ENCODE measurements around the gene CADM3. TPM values are rescaled to one million over a fixed set of nuclear protein-coding genes. Genes with fewer than 3 reads are reported as not detected.

The CADM3 gene
- total and polyA plus RNA-seq, 2 donors (not counting 3 experiments of a cell fraction or from before 2014, with no cell fraction given), result 2.7 to 6.0 TPM

- H3K4me3 ChIP-seq (replicated peaks in 1 of 3; ENCODE audit: insufficient read depth in 1 of 3, low read depth in 1 of 3, low read length in 3 of 3), result no peak overlapping the region
- H3K4me2 ChIP-seq (ENCODE audit: insufficient read depth, low read length), result no peak overlapping the region
- H3K79me2 ChIP-seq (ENCODE audit: control insufficient read depth, insufficient read depth, low read length), result no peaks in the 10 kb centered on the region
- H3K9me3 ChIP-seq (replicated peaks; ENCODE audit: control insufficient read depth, insufficient read depth, low read length), result no peaks in the 10 kb centered on the region
- BruUV-seq (replicated peaks), result no TSS peak
- H3K9me1 ChIP-seq (replicated peaks; ENCODE audit: control insufficient read depth, extremely low read depth, insufficient read depth, low read length), result no peaks in the 10 kb centered on the region
- ChIA-PET POLR2A (no interaction called here), CTCF (interaction anchor here (1.0 to 1.8 kb wide), 5 partner anchors 9 to 591 kb away, joined by 3 to 10 read pairs (median 8); partner anchors contain the start of gene DUSP23)
- intact Hi-C loops (cut with micrococcal nuclease) (no loop called here), dilution Hi-C loops (cut with MboI; ENCODE audit: extremely low pct_ligation_motif_present, low sequenced_read_pairs) (no loop called here)
- H3K4me1 ChIP-seq (ENCODE audit: control insufficient read depth, extremely low read depth, insufficient read depth, low read length), result peaks cover 12% of the 10 kb centered on the region
- TF ChIP-seq FOS (IDR thresholded peaks at IDR 0.05; ENCODE audit: borderline replicate concordance, insufficient read depth, low read length), result no peak
- no peak for TF ChIP-seq JUN (IDR thresholded peaks at IDR 0.05; ENCODE audit: borderline replicate concordance, insufficient read depth, insufficient read length, low read depth)
- TF ChIP-seq EZH2 (IDR thresholded peaks at IDR 0.05; ENCODE audit: borderline replicate concordance, low read depth, low read length, severe bottlenecking), result no peak
- no peak for TF ChIP-seq MYC (IDR thresholded peaks at IDR 0.05; ENCODE audit: low read depth, low read length)
- no peak for TF ChIP-seq POLR2A (IDR thresholded peaks at IDR 0.05; ENCODE audit: low read depth, low read length)
- no peak for TF ChIP-seq CTCF (IDR thresholded peaks at IDR 0.05; ENCODE audit: extremely low read depth in 1 of 2, insufficient read depth in 1 of 2, low read depth in 1 of 2, low read length in 2 of 2)
- no peak for TF ChIP-seq POLR2AphosphoS5 (IDR thresholded peaks at IDR 0.05; ENCODE audit: insufficient read depth, low read depth, low read length)
- no peak for TF ChIP-seq MAX (IDR thresholded peaks at IDR 0.05; ENCODE audit: insufficient read depth, insufficient read length)
- TF ChIP-seq GATA2 (IDR thresholded peaks at IDR 0.05; ENCODE audit: insufficient read depth, insufficient read length, low read depth, low read length), result no peak
- no peak overlapping the region for H3K9ac ChIP-seq (replicated peaks; ENCODE audit: extremely low read depth, insufficient read depth, low read length)
- H2AFZ ChIP-seq (ENCODE audit: low read depth, low read length), result no peak overlapping the region
- H3K36me3 ChIP-seq (ENCODE audit: control insufficient read depth in 2 of 2, extremely low read depth in 1 of 2, insufficient read depth in 2 of 2, low read length in 2 of 2), result no peaks in the 10 kb centered on the region
- H3K27me3 ChIP-seq (ENCODE audit: control insufficient read depth in 2 of 2, insufficient read depth in 2 of 2, low read length in 2 of 2), result peaks cover 0 to 2% of the 10 kb centered on the region in 2 experiments
- no peak overlapping the region for H3K27ac ChIP-seq (ENCODE audit: insufficient read depth, low read depth, low read length)
- FAIRE-seq (no peak), DNase-seq (ENCODE audit: low read depth, low spot score) (no peak)
- no peaks in the 10 kb centered on the region for H4K20me1 ChIP-seq (replicated peaks; ENCODE audit: control insufficient read depth, extremely low read depth, insufficient read depth, low read length)
These were observed 35.7 kb downstream of the CADM3 start for GRCh38 chr1:159207080-159207479.
